CD4-positive, alpha-beta T cell (primary cell): ENCODE measurements around the gene ENPEP. TPM values are rescaled to one million over a fixed set of nuclear protein-coding genes. Genes with fewer than 3 reads are reported as not detected.

ENCODE experiments used
- ATAC-seq: fragments of 200-7000 bp; cut with Tn5 transposase; one replicate; pipeline ENCODE4 v1.10.0; 2022; ENCODE audit warnings: mild to moderate bottlenecking; ENCODE audit not compliant: poor library complexity
- CTCF ChIA-PET: fragments of 350-600 bp; sonication (Branson Sonifier 250); formaldehyde crosslinking; loops from one replicate; lab custom pipeline; 2021; ENCODE audit warnings: antibody characterized with exemption, inconsistent platforms; lab: Charles Lee
- POLR2A ChIA-PET: fragments of 350-600 bp; sonication (Branson Sonifier 250); formaldehyde crosslinking; loops from one replicate; lab custom pipeline; 2021; ENCODE audit warnings: antibody characterized with exemption, inconsistent platforms; lab: Charles Lee
- DNase-seq, 14 experiments: peaks; one replicate each; pipeline ENCODE4 v3.0.0-alpha.2; 2013 to 2020; ENCODE audit warnings: mixed read lengths in 2 of 14
- H3K27ac ChIP-seq, 2 donors: one replicate each; pipeline versions ENCODE4 v1.5.1 to v1.7.0; 2013; ENCODE audit warnings: low read length in 2 of 2, low read depth in 1 of 2, mild to moderate bottlenecking in 1 of 2
- H3K27me3 ChIP-seq, 2 experiments: 1 replicate in 1 of 2; 2 replicates in 1 of 2; pipeline versions ENCODE4 v1.6.1 to v1.7.0; 2013; ENCODE audit warnings: low read length in 2 of 2, control low read depth in 1 of 2, mild to moderate bottlenecking in 1 of 2, moderate library complexity in 1 of 2; ENCODE audit not compliant: insufficient read depth in 2 of 2, control insufficient read depth in 1 of 2
- H3K36me3 ChIP-seq: one replicate; pipeline ENCODE4 v1.6.1; 2013; ENCODE audit warnings: low read length, control low read depth; ENCODE audit not compliant: insufficient read depth
- H3K4me1 ChIP-seq: one replicate; pipeline ENCODE4 v1.6.1; 2013; ENCODE audit warnings: low read length, control low read depth; ENCODE audit not compliant: insufficient read depth
- H3K4me3 ChIP-seq: one replicate; pipeline ENCODE4 v1.5.1; 2013; ENCODE audit warnings: mild to moderate bottlenecking, low read length, moderate library complexity
- H3K9me3 ChIP-seq, 2 experiments: 1 replicate in 1 of 2; 2 replicates in 1 of 2; pipeline versions ENCODE4 v1.6.1 to v1.7.0; 2013; ENCODE audit warnings: low read length in 2 of 2, mild to moderate bottlenecking in 2 of 2, control low read depth in 1 of 2, moderate library complexity in 1 of 2; ENCODE audit not compliant: control insufficient read depth in 1 of 2, insufficient read depth in 1 of 2
- H3K27ac Mint-ChIP-seq: one replicate; pipeline ENCODE4 v1.8.0; 2020; ENCODE audit warnings: mixed read lengths
- H3K27me3 Mint-ChIP-seq: one replicate; pipeline ENCODE4 v1.8.0; 2021; ENCODE audit warnings: mixed read lengths
- H3K36me3 Mint-ChIP-seq: one replicate; pipeline ENCODE4 v1.8.0; 2021; ENCODE audit warnings: low read depth, mixed read lengths
- H3K4me1 Mint-ChIP-seq: one replicate; pipeline ENCODE4 v1.8.0; 2021; ENCODE audit warnings: low read depth, mixed read lengths
- H3K4me3 Mint-ChIP-seq: one replicate; pipeline ENCODE4 v1.8.0; 2020; ENCODE audit warnings: mild to moderate bottlenecking, mixed read lengths
- H3K9me3 Mint-ChIP-seq: one replicate; pipeline ENCODE4 v1.8.0; 2020; ENCODE audit warnings: mixed read lengths
- intact Hi-C, 2 experiments: fragments of 100-400 bp; cut with DNase I in 1 of 2; cut with micrococcal nuclease in 1 of 2; formaldehyde crosslinking; loops; one replicate each; pipeline versions ENCODE4 v1.15.1 to v1.9.0; 2023 to 2025; cut with DNase I, micrococcal nuclease
- total RNA-seq, 174 experiments: library from RNA in 2 of 174; stranded (reverse) in 2 of 174; gene quantifications; one replicate each; pipeline ENCODE4 v1.2.3 and lab custom pipeline; 2021 to 2026
- TF ChIP-seq, protein P1 (sequence below): fragments of 200-600 bp; IDR thresholded peaks from one replicate; pipeline ENCODE4 v1.8.0; 2022; ENCODE audit warnings: antibody characterized with exemption, mild to moderate bottlenecking

The ENPEP gene
- total RNA-seq, 2 experiments from 2014 or later: not detected

DNA sequence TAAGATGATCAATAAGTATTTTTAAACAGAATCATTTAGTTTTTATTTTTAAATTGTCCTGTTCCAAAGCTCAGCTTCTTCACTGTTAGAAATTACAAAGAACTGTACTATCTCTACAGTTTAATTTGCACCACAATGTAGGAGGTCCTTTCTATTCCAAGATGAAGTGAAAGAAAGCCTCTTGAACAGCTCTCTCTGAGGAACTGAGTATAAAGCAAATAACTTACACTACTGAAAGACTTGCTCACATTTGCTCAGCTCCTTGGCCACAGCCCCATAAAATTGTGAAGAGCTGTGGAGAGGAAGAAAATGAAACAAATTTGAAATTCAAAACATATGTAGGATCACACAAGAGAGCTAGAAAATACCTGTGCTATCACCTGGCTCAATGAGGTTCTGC is 68.6 kb downstream of the ENPEP start:
- H3K27ac Mint-ChIP-seq: no peak overlapping the region
- ATAC-seq (no peak), DNase-seq (no peak)
- Histone ChIP-seq H3K27ac (no peak overlapping the region), H3K9me3 (no peaks in the 10 kb centered on the region), H3K4me3 (no peak overlapping the region), H3K27me3 (peaks cover 0 to 4% of the 10 kb centered on the region in 2 experiments), H3K4me1 (no peaks in the 10 kb centered on the region), H3K36me3 (no peaks in the 10 kb centered on the region)
- no peaks in the 10 kb centered on the region for H3K4me1 Mint-ChIP-seq
- peaks cover 18% of the 10 kb centered on the region for H3K27me3 Mint-ChIP-seq
- intact Hi-C loops: no loop called here
- POLR2A ChIA-PET: no interaction called here
- H3K36me3 Mint-ChIP-seq: no peaks in the 10 kb centered on the region
- H3K4me3 Mint-ChIP-seq: no peak overlapping the region
- CTCF ChIA-PET: no interaction called here
- no peaks in the 10 kb centered on the region for H3K9me3 Mint-ChIP-seq
- TF ChIP-seq, protein P1, sequence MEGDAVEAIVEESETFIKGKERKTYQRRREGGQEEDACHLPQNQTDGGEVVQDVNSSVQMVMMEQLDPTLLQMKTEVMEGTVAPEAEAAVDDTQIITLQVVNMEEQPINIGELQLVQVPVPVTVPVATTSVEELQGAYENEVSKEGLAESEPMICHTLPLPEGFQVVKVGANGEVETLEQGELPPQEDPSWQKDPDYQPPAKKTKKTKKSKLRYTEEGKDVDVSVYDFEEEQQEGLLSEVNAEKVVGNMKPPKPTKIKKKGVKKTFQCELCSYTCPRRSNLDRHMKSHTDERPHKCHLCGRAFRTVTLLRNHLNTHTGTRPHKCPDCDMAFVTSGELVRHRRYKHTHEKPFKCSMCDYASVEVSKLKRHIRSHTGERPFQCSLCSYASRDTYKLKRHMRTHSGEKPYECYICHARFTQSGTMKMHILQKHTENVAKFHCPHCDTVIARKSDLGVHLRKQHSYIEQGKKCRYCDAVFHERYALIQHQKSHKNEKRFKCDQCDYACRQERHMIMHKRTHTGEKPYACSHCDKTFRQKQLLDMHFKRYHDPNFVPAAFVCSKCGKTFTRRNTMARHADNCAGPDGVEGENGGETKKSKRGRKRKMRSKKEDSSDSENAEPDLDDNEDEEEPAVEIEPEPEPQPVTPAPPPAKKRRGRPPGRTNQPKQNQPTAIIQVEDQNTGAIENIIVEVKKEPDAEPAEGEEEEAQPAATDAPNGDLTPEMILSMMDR: no peak

DNA sequence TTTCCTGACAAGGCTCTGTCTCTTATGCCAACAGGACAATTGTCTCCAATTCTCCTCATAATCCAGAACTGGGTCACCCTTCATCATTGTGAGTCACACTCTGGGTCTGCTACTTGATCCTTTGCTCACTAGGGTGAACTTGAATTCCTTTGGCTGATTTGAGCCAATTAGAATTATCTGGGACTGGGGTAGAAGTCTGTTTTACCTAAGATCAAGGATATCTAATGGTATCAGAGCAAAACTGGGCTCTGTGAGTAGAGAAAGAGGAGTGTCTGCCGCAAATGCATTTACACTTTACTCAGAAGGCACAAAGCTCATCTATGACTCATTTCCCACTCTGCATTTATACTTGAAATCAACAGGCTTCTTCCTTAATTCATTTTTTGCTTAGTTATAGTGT is 74.3 kb downstream of the ENPEP start:
- intact Hi-C loops: no loop called here
- H3K9me3 ChIP-seq: no peaks in the 10 kb centered on the region
- H3K36me3 Mint-ChIP-seq: no peaks in the 10 kb centered on the region
- no peaks in the 10 kb centered on the region for H3K4me1 ChIP-seq
- peaks cover 0 to 4% of the 10 kb centered on the region in 2 experiments for H3K27me3 ChIP-seq
- H3K36me3 ChIP-seq: no peaks in the 10 kb centered on the region
- ATAC-seq (no peak), DNase-seq (no peak)
- ChIA-PET POLR2A (no interaction called here), CTCF (no interaction called here)
- H3K27ac ChIP-seq: no peak overlapping the region
- no peak overlapping the region for H3K4me3 ChIP-seq
- H3K9me3 Mint-ChIP-seq: no peaks in the 10 kb centered on the region
- TF ChIP-seq, protein P1: no peak
- H3K4me3 Mint-ChIP-seq: no peak overlapping the region
- peaks cover 20% of the 10 kb centered on the region for H3K27me3 Mint-ChIP-seq
- no peaks in the 10 kb centered on the region for H3K4me1 Mint-ChIP-seq
- H3K27ac Mint-ChIP-seq: no peak overlapping the region

DNA sequence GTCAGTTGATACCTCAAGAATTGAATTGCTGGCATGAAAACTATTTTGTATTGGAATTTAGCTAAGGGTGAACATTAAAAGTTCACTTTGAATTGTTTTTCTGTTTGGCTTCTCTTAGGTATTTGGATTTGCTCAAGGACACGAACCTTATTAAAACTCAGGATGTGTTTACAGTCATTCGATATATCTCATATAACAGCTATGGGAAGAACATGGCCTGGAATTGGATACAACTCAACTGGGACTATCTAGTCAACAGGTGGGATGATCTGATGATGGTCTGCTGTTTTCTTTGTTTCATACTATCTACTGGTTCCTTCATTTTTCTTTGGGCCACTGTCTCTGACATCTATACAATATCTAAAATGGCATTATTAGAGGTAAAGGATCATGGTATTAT is 77.2 kb downstream of the ENPEP start:
- no peaks in the 10 kb centered on the region for H3K9me3 Mint-ChIP-seq
- TF ChIP-seq, protein P1: no peak
- Histone ChIP-seq H3K36me3 (no peaks in the 10 kb centered on the region), H3K4me3 (no peak overlapping the region), H3K4me1 (no peaks in the 10 kb centered on the region), H3K27me3 (peaks cover 0 to 4% of the 10 kb centered on the region in 2 experiments), H3K27ac (no peak overlapping the region), H3K9me3 (no peaks in the 10 kb centered on the region)
- DNase-seq (no peak), ATAC-seq (no peak)
- ChIA-PET CTCF (interaction anchor here (1.3 kb wide), 1 partner anchor 15 kb away, joined by 3 read pairs; no protein-coding TSS in a partner anchor), POLR2A (no interaction called here)
- intact Hi-C loops: no loop called here
- H3K36me3 Mint-ChIP-seq: no peaks in the 10 kb centered on the region
- H3K27ac Mint-ChIP-seq: no peak overlapping the region
- H3K4me1 Mint-ChIP-seq: no peaks in the 10 kb centered on the region
- peaks cover 25% of the 10 kb centered on the region for H3K27me3 Mint-ChIP-seq
- no peak overlapping the region for H3K4me3 Mint-ChIP-seq
